HL-60 (cell line): Measurements from ENCODE around the gene CALN1.

Source experiments
- CTCF ChIP-seq: IDR thresholded peaks from one replicate; pipeline ENCODE4 v1.5.1; 2011; ENCODE audit warnings: low read length, control low read depth, inconsistent platforms; ENCODE audit not compliant: insufficient read depth
- GABPA ChIP-seq: IDR thresholded peaks from 2 replicates; pipeline ENCODE4 v1.6.1; 2012; ENCODE audit warnings: low read depth
- POLR2AphosphoS5 ChIP-seq: IDR thresholded peaks from 2 replicates; pipeline ENCODE4 v1.6.1; 2012; ENCODE audit warnings: low read depth
- REST ChIP-seq: IDR thresholded peaks from 2 replicates; pipeline ENCODE4 v1.6.1; 2012; ENCODE audit warnings: low read depth; ENCODE audit not compliant: insufficient replicate concordance

DNA sequence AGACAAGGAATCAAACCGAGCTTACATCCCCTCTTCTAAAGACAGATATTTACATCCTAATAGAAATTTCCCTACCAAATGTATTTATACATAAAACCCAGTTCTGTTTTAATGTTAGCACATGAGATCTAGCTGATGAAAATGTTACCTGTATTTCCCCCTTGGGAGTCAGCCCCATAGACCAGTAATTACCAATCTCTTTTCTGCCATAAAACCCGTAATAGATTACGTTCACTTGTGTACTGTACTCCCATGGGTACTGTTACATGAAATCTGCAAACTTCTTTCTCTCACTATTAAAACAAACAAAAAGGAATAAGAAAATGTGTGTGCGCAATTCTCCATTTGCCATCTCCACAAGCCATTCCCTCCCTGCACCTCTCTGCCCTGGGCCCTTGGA, 450.9 kb downstream of the CALN1 start:
- TF ChIP-seq CTCF (no peak), REST (no peak), GABPA (no peak), POLR2AphosphoS5 (no peak)
